Stimulated activated CD4-positive, alpha-beta T cell treated with anti-CD3 and anti-CD28 coated beads, Interleukin-2, amount 100 ng/mL, for 48 hours (primary cell): ENCODE data around the gene STRIP1.
A peak's percentile ranks its signal among the peaks of the same experiment; 100 is the strongest.

Source experiments
- DNase-seq, 2 donors: peaks; one replicate each; pipeline ENCODE4 v3.0.0-alpha.2; 2020

STRIP1 gene

GRCh38 chr1:110034451-110035235 lies at the start of gene STRIP1:
Gene STRIP1 (plus strand): TSS chr1:110034624. CDS start chr1:110034638, 14 bp downstream.
- DNase-seq: peak; percentile 81 to 83

- no peak for DNase-seq
These were observed 49.0 kb upstream of the STRIP1 start for GRCh38 chr1:109985247-109986053.

GRCh38 chr1:109986054-109986444 lies 48.4 kb upstream of the STRIP1 start:
- no peak for DNase-seq

GRCh38 chr1:109988349-109988914 lies 46.0 kb upstream of the STRIP1 start:
- DNase-seq: no peak

GRCh38 chr1:109989506-109990301 lies 44.7 kb upstream of the STRIP1 start:
- no peak for DNase-seq

- DNase-seq: no peak
These were observed 44.1 kb upstream of the STRIP1 start for GRCh38 chr1:109990302-109990653.

- DNase-seq: no peak
These were observed 43.0 kb upstream of the STRIP1 start for GRCh38 chr1:109991400-109991925.

GRCh38 chr1:109993885-109994284 lies 40.5 kb upstream of the STRIP1 start:
- DNase-seq: no peak

GRCh38 chr1:109994654-109995053 lies 39.8 kb upstream of the STRIP1 start:
- DNase-seq: no peak

- DNase-seq: no peak
These were observed 38.9 kb upstream of the STRIP1 start for GRCh38 chr1:109995536-109995935.

- DNase-seq: no peak
These were observed 37.9 kb upstream of the STRIP1 start for GRCh38 chr1:109996476-109996875.

GRCh38 chr1:109997204-109997866 lies 37.1 kb upstream of the STRIP1 start:
- no peak for DNase-seq

GRCh38 chr1:109997867-109998229 lies 36.6 kb upstream of the STRIP1 start:
- DNase-seq: no peak

- DNase-seq: no peak
These were observed 31.7 kb upstream of the STRIP1 start for GRCh38 chr1:110002695-110003094.

- peak; percentile 15 to 19 for DNase-seq
These were observed 30.5 kb upstream of the STRIP1 start for GRCh38 chr1:110003747-110004428.

- no peak for DNase-seq
These were observed 29.8 kb upstream of the STRIP1 start for GRCh38 chr1:110004583-110004982.

- DNase-seq: no peak
These were observed 28.5 kb upstream of the STRIP1 start for GRCh38 chr1:110005971-110006370.

GRCh38 chr1:110006516-110006915 lies 27.9 kb upstream of the STRIP1 start:
- DNase-seq: no peak

- no peak for DNase-seq
These were observed 27.2 kb upstream of the STRIP1 start for GRCh38 chr1:110007046-110007830.

GRCh38 chr1:110008971-110009565 lies 25.4 kb upstream of the STRIP1 start:
- no peak for DNase-seq
